NCI-H2029 treated with DMSO at 0.1 percent for 48 hours (cell line): ENCODE data around the gene PSMB1.
"Not testable (repeated sequence)": the region's sequence is repeated elsewhere in the genome, so short reads cannot be mapped to it uniquely, and the experiment has no call there.

Experiments used
- DNase-seq: peaks from one replicate; lab custom pipeline; 2025; lab: John Stamatoyannopoulos, UW

PSMB1 gene

DNA sequence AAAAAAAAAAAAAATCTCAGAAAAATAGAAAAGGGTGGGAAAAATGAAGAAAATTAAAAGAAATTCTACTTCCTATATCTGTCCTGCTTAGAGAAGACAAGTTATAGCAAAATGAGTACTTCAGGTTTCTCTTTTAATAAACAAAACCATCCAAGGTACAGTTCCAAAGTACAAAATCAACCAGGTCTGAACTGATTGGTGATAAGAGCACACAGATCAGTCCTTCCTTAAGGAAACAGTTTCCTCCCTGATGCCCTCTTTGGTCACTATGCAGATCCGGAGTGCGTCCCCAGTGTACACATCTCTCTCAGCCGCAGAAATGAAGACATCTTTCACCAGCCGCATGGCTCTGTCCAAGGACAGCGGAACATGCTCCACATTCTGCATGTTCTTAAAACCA lies 18.1 kb downstream of the PSMB1 start:
- DNase-seq: no peak

DNA sequence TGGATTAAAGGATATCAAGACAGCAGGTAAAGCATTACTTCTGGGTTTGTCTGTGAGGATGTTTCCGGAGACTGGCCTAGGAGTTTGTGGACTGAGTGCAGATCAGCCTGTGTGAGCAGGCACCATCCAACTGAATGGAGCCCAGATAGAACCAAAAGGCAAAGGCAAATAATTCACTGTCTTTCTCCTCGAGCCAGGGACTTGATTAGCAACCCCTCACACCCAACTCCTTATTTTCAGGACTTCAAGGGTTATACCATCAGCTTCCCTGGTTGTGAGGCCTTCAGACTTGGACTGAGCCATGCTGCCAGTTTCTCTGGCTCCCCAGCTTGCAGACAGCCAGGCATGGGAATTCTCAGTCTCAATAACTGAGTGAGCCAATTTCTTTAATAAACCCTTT lies 19.3 kb downstream of the PSMB1 start:
- no peak for DNase-seq

DNA sequence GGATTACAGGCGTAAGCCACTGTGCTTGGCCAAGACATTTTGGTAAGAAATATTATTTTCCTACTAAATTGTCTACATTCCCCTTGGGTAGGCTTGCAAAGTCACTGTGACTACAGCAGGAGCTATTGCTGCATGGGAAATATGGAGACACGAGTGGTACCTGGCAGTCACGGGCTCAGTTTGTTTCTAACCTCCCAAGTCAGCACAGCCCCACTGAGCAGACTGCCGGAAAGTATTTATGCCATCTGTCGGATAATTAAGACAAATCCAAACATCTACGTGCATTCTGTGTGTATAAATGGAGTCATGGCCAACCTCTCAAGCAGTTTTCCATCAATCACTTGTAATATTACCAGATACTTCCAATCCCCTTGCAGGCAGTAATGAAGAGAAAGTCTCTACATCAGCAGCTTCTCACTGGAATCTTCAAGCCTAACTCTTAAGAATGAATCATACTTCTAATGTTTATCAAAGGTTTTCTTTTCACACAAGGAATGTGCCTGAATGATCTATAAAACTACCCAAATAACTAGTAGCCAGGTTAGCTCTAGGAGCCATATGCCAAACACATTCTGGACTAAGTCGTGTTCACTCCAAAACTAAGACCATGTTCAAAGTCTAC lies 20.1 kb downstream of the PSMB1 start:
- DNase-seq: no peak

DNA sequence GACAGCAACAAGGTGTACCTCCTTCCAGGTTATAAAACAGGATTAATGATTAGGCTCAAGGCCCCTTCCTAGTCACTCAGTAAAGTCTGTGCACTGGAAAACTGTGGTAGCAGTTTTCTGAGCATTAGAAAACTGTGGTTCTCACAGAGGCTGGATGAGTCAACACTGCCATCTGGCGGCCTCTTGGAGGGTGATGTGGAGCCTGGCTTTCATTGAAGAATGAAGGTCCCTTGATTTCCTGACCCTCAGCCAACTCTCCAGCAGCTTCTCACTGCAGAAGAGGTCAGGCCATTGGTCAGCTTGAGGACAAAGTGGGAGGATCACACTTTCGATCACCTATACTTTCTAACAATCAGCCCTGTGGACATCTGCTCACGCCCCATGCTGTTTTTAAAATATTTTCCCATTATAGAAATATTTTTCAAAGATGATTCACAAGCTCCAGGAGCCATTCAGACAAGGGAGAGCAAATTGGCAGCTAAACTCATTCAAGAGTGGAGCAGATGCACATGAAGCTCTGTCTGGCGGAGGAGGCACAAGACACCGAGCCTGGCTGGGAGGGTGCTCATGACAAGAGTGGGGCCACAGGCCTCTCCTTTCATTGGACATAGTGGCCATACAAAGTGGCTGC lies 23.2 kb downstream of the PSMB1 start:
- DNase-seq: peak; percentile 71

DNA sequence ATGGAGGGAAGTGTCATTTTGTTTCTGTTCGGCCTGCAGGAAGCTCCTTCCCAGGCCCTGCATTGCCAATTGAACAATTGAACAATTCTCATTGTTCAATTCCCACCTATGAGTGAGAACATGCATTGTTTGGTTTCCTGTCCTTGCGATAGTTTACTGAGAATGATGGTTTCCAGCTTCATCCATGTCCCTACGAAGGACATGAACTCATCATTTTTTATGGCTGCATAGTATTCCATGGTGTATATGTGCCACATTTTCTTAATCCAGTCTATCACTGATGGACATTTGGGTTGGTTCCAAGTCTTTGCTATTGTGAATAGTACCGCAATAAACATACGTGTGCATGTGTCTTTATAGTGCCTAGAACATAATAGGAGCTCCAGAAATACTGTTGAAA lies 25.1 kb downstream of the PSMB1 start:
- not testable (repeated sequence) for DNase-seq

DNA sequence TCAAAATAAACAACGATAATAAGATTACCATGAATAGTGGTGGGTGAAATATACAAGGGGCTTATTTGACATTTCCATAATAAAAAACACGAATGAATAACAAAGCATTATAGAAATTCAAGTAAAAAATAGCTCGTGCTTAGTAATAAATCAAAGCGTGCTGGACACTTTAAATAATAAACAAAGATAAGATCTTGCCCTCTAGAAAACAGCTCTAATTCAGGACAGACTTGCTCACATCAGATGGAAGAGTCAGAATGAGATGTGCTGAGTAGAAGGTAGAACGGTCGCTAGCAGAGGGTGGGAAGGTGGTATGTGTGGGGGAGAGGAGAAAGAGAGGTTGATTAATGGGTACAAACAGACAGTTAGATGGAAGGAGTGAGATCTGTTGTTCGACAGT lies 27.3 kb downstream of the PSMB1 start:
- DNase-seq: no peak

DNA sequence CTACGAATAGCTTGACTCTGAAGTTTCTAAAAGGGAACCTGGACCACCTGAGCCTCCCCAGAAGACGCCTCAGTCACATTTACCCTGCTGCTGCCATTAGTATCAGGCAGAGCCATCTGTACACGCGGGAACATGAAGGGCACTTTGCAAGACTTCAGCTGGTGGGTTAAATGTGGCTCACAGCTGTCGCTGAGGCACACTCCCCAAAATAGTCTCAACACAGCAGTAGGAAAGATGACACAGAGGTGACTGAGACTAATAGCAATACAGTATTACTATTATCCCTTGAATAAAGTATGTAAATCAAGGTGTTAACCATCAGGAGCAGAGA lies 29.0 kb downstream of the PSMB1 start:
- no peak for DNase-seq

DNA sequence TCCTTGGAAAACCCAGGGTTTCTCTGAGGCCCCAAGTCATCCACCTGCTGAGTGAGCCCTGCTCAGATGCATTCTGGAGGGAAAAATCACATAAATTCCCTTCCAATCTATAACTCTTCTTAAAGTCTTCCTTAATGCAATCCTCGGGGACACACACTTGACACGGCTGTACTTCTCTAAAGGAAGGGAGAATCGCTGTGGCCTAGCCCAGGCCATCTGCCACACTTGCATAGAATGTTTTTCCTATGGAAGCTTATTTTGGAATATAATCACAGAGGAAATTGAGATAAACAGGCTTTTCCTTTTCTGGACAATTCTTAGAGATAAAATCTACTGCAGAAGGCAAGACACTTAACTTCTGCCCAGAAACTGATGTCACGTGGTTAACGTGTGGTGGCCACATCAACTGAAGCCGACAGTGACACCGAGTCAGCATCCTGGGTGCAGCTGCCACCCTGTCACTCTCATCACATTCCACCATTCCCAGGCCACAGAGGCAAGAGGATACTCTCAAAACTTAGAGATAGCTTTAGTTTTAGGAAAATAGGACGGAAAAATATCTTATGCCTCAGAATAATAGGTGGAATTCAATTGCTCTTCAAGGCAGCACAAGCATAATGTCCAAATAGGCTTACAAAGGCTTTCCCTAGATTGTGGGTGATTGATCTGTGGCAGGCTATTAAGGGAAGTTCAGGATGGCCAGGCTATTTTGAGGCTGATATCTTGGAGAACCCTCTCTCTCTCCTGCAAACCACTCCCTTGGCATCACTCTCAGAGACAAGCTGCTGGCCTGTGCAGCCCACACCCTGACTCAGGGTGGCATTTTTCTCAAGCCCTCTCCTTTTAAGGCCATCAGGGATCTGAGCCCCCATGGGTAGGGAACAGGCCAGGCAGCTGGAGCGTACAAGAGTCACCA lies 29.6 kb downstream of the PSMB1 start:
- no peak for DNase-seq

DNA sequence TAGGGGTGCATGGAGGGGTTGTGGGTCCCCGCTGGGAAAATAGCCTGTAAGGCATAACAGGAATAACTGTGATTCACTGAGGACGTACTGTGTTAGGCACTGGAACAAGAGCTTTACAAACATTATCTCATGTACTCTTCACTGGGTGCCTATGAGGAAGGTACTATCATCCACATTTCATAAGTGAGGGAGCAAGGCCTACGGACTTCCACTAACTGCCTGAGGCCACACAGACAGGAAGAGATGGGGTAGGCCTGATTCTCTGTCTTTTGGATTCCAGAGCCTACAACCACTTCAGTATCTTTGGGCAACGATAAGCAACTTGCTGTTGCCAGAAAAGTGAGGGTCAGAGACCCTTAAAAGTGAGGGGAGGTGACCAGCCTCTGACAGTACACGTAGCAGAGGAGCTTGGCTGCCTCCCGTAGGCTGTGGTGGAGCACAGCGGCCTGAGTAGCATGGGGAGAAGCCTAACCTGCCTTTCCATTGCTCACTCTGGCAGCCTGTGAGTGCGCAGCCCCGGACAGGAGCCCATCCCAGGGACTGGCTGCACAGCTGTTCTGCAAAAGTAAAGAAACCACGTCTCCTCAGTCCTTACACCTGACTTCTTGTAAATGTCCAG lies 30.4 kb downstream of the PSMB1 start:
- no peak for DNase-seq

DNA sequence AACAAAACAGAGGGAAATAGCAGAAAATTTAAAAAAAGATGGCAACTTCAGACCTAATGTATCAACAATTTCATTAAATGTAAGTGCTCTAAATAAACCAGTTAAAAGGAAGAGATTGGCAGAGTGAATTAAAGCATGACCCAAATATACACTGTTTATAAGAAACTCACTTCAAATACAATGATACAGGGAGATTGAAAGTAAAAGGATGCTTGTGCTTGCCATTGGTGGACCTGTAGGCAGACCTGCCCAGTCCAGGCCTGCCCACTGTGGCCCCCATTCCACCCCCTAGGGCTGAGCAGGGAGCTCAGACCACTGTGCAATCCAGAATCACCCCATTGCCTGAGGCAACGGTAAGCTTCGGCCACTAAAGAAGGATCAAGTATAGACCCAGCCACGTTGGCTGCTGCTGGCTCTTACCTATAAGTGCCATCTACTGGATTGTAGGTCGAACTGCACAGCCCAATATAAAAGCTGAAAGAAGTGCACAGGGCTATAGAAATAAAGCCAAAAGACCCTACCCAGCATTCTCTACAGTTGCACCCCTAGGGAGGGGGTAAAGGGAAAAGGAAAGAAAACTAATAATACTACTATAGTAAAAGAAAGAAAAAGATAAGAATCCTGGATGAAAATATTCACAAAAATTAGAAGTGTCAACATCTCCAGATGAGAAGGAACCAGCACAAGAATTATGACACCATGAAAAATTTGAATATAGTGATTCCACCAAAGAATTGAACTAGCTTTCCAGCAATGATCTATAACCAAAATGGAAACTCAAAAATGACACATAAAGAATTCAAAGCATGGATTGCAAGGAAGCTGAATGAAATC lies 36.1 kb downstream of the PSMB1 start:
- DNase-seq: peak; percentile 82

DNA sequence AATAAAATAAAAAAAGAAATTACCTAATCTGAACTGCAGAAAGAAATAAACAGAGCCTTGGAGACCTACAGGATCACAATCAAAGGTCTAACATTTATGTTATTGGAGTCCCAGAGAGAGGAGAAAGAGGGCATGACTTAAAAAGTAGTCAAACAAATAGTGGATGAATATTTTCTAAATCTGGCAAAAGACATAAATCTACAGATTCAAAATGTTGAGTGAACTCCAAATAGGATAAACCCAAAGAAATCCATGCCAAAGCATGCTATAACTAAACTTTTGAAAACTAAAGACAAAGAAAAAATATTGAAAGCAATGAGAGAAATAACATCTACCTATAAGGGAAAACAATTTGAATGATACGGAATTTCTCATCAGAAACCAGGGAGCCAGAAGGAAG lies 38.2 kb downstream of the PSMB1 start:
- DNase-seq: no peak

DNA sequence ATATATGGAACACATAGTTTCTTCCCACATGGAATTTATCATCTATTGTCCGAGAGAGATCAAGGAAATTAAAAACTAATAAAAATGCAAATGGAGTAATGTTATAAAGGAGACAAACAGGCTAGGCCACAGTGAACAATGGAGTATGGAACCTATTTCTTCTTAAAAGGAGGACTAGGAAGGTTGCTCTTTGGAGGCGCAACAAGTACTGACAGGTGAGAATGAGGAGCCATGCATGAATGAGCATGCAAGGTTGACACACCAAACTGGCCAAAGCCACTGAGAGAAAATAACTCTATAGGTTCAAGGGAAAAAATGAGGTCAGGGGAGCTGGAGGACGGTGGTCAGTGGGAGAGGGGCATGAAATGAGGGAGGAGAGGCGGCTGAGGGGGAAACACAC lies 40.9 kb downstream of the PSMB1 start:
- DNase-seq: peak; percentile 11

DNA sequence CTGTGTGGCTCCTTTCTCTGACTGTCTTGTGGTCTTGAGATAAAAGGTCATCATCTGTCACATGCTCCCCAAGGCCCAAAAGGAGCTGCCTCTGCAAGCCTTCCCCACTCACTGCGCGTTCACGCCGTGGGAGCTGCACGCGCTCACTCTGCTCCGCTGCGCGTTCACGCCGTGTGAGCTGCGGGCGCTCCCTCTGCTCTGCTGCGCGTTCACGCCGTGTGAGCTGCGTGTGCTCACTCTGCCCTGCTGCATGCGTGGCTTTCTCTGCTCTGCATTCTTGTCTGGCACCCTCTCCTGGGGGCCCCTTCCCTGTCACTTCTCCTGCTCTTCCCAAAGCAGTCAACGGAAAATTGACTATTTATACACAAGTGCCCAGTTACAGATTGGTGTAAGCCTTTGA lies 42.5 kb downstream of the PSMB1 start:
- DNase-seq: no peak

DNA sequence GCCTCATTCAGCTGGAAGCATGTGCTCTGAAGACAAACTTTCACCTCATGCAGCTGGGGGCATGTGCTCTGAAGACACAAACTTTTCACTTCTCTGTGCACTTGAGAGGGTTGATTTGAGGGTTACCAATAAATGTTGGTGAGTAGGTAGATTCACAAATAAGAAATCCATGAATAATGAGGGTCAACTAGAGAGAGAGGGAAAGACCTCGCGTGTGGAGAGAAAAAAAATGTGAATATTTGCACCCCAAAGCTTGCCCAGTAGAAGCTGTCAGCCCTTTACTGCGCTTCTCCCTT lies 43.4 kb downstream of the PSMB1 start:
- DNase-seq: no peak

DNA sequence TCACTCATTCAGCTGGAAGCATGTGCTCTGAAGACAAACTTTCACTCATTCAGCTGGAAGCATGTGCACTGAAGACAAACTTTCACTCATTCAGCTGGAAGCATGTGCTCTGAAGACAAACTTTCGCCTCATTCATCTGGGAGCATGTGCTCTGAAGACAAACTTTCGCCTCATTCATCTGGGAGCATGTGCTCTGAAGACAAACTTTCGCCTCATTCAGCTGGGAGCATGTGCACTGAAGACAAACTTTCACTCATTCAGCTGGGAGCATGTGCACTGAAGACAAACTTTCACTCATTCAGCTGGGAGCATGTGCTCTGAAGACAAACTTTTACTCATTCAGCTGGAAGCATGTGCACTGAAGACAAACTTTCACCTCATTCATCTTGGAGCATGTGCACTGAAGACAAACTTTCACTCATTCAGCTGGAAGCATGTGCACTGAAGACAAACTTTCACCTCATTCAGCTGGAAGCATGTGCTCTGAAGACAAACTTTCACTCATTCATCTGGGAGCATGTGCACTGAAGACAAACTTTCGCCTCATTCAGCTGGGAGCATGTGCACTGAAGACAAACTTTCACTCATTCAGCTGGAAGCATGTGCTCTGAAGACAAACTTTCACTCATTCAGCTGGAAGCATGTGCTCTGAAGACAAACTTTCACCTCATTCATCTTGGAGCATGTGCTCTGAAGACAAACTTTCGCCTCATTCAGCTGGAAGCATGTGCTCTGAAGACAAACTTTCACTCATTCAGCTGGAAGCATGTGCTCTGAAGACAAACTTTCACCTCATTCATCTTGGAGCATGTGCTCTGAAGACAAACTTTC lies 44.0 kb downstream of the PSMB1 start:
- not testable (repeated sequence) for DNase-seq

DNA sequence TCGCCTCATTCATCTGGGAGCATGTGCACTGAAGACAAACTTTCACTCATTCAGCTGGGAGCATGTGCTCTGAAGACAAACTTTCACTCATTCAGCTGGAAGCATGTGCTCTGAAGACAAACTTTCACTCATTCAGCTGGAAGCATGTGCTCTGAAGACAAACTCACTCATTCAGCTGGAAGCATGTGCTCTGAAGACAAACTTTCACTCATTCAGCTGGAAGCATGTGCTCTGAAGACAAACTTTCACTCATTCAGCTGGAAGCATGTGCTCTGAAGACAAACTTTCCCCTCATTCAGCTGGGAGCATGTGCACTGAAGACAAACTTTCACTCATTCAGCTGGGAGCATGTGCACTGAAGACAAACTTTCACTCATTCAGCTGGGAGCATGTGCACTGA lies 44.8 kb downstream of the PSMB1 start:
- not testable (repeated sequence) for DNase-seq

DNA sequence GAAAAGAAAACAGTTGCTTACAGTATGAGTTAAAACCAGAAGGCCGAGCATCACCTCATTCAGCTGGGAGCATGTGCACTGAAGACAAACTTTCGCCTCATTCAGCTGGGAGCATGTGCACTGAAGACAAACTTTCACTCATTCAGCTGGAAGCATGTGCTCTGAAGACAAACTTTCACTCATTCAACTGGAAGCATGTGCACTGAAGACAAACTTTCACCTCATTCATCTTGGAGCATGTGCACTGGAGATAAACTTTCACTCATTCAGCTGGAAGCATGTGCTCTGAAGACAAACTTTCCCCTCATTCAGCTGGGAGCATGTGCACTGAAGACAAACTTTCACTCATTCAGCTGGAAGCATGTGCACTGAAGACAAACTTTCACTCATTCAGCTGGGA lies 45.4 kb downstream of the PSMB1 start:
- not testable (repeated sequence) for DNase-seq

DNA sequence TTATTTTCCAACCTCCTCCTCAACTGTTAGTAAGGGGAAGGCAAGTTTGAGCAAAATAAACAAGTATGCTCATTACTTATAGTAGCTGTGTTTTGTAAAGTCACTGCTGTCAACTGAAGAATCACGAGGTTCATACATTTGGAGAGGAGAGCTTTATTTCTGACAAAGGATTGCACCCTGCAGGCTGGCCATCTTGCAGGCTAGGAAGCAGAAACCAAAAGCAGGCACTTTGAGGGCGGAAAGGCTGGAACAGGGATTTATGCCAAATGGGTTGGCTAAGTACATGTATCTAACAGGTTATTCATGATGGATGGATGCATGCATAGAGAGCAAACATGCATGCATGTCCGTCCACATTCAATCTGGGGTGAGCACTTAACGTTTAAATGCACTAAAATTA lies 46.7 kb downstream of the PSMB1 start:
- DNase-seq: no peak

DNA sequence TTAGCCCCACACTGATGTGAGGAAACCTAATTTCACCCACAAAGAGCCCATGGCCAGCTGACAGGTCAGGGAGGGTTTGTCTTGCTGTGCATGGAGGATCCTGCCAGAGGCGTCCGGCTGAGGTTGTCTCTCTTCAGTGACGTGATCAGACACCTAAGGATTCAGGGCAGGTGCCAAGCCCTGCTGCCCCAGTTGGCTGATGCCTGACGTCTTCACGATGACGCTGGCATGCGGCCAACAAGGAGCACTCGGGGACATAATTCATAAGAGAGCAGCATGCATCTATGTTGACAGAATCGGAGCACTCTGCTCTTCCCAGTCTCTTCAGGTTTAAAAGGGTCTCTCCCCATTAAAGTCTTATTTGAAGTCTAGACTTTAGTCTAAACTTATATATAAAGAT lies 47.8 kb downstream of the PSMB1 start:
- peak; percentile 80 for DNase-seq

DNA sequence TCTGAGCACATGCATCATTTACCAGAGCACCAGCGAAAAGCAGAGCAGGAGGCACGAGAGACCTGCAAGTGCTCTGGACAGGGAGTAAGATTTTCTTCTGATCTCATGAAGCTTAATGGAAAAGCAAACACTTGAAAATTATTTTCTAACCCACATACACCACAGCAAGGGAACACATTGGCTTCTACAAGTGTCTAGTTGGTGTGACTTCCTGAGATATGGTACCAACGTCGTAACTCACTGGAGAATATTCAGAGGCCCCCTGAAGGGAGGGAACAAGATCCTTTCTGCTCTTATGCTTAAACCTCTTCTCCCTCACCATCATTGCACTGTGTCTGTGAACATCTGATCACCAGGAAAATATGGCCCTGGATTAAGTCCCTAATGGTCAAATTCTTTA lies 48.6 kb downstream of the PSMB1 start:
- peak; percentile 10 for DNase-seq

DNA sequence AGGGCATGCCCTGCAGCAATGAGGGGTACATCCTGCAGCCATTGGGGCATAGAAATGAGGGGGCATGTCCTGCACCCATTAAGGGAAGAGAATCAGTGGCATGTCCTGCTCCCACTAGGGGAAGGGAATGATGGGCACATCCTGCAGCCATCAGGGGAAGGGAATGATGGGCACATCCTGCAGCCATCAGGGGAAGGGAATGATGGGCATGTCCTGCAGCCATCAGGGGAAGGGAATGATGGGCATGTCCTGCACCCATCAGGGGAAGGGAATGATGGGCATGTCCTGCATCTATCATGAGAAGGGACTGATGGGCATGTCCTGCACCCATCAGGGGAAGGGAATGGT lies 49.7 kb downstream of the PSMB1 start:
- DNase-seq: no peak
